Iris pigment epithelial cell (primary cell): Measurements from ENCODE around the gene WASF2.
A peak's percentile ranks its signal among the peaks of the same experiment; 100 is the strongest.
"Not testable (repeated sequence)": the region's sequence is repeated elsewhere in the genome, so short reads cannot be mapped to it uniquely, and the experiment has no call there.

Experiments used
- DNase-seq: peaks from one replicate; pipeline ENCODE4 v3.0.0-alpha.2; 2011; ENCODE audit warnings: low read depth

WASF2 gene

GRCh38 chr1:27489973-27490741 lies at the start of gene WASF2:
Gene WASF2, minus strand, starts transcription at chr1:27490167. Its CDS starts 61,277 bp downstream, at chr1:27428890.
- peak; percentile 96 for DNase-seq

GRCh38 chr1:27538793-27539192 lies 48.8 kb upstream of the WASF2 start:
- DNase-seq, result peak; percentile 73

- DNase-seq, result not testable (repeated sequence)
These were observed 48.3 kb upstream of the WASF2 start for GRCh38 chr1:27538305-27538676.

- DNase-seq, result peak; percentile 84
These were observed 46.8 kb upstream of the WASF2 start for GRCh38 chr1:27536767-27537166.

GRCh38 chr1:27536010-27536757 lies 46.2 kb upstream of the WASF2 start:
- DNase-seq, result no peak

- no peak for DNase-seq
These were observed 45.4 kb upstream of the WASF2 start for GRCh38 chr1:27535386-27535785.

GRCh38 chr1:27531959-27532685 lies 42.2 kb upstream of the WASF2 start:
- no peak for DNase-seq

- DNase-seq, result no peak
These were observed 40.2 kb upstream of the WASF2 start for GRCh38 chr1:27530192-27530591.

- DNase-seq, result no peak
These were observed 39.7 kb upstream of the WASF2 start for GRCh38 chr1:27529704-27530018.

GRCh38 chr1:27528818-27529703 lies 39.1 kb upstream of the WASF2 start:
- DNase-seq, result no peak

- no peak for DNase-seq
These were observed 38.2 kb upstream of the WASF2 start for GRCh38 chr1:27527890-27528817.

- DNase-seq, result peak; percentile 76
These were observed 37.4 kb upstream of the WASF2 start for GRCh38 chr1:27527223-27527889.

GRCh38 chr1:27526569-27527222 lies 36.7 kb upstream of the WASF2 start:
- DNase-seq, result no peak

- DNase-seq, result no peak
These were observed 35.6 kb upstream of the WASF2 start for GRCh38 chr1:27525296-27526272.

- DNase-seq, result no peak
These were observed 33.5 kb upstream of the WASF2 start for GRCh38 chr1:27523337-27524020.

GRCh38 chr1:27522432-27523336 lies 32.7 kb upstream of the WASF2 start:
- DNase-seq, result no peak
